Neural crest cell (in vitro differentiated cells): ENCODE measurements around the gene OR52E4. TPM values are rescaled to one million over a fixed set of nuclear protein-coding genes. Genes with fewer than 3 reads are reported as not detected.

ENCODE experiments used
- DNase-seq: peaks from one replicate; pipeline ENCODE4 v3.0.0; 2021; ENCODE audit warnings: low read depth, mixed read lengths, low spot score
- H3K27ac Mint-ChIP-seq: one replicate; pipeline ENCODE4 v1.8.0; 2021; ENCODE audit warnings: mild to moderate bottlenecking, mixed read lengths; ENCODE audit not compliant: unreplicated experiment
- H3K27me3 Mint-ChIP-seq: 2 replicates; pipeline ENCODE4 v1.8.0; 2021; ENCODE audit warnings: low read depth, mild to moderate bottlenecking, mixed read lengths
- H3K36me3 Mint-ChIP-seq: 2 replicates; pipeline ENCODE4 v1.8.0; 2021; ENCODE audit warnings: low read depth, mild to moderate bottlenecking, mixed read lengths
- H3K4me1 Mint-ChIP-seq: 2 replicates; pipeline ENCODE4 v1.8.0; 2021; ENCODE audit warnings: mixed read lengths
- H3K4me3 Mint-ChIP-seq: one replicate; pipeline ENCODE4 v1.8.0; 2021; ENCODE audit warnings: mild to moderate bottlenecking, mixed read lengths
- H3K9me3 Mint-ChIP-seq: 2 replicates; pipeline ENCODE4 v1.8.0; 2021; ENCODE audit warnings: mixed read lengths
- total RNA-seq: library from RNA; stranded (reverse); gene quantifications from 2 replicates; pipeline ENCODE4 v1.2.1, GENCODE V29; 2021
- TF ChIP-seq, protein P1 (sequence below): fragments of 200-600 bp; sonication (generic); conservative IDR thresholded peaks from 2 replicates; pipeline ENCODE4 v1.5.0; 2021; ENCODE audit warnings: antibody characterized with exemption, mild to moderate bottlenecking

Gene OR52E4
- total RNA-seq, 1 donor from 2014 or later, result not detected

DNA sequence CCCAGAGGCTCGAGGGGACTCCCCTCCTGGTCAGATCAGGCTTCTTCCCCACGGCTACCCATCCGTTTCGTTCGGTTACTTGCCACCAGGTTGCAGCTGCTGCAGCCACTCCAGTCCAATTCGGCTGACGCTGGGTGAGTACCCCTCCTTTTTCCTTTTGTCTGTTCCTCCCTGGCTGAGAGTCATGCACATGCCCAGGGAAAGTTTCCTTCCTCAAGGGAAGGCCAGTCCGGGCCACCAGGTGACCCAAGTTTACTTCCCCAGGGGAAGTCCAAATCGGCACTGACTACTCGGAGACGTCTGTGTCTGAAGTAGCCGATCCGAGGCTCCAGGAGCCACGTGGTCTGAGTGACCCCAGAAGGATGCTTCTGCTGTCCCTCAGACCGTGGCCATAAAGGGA is 48.4 kb downstream of the OR52E4 start:
- no peaks in the 10 kb centered on the region for H3K4me1 Mint-ChIP-seq
- no peak overlapping the region for H3K4me3 Mint-ChIP-seq
- H3K27ac Mint-ChIP-seq, result no peak overlapping the region
- DNase-seq, result no peak
- H3K36me3 Mint-ChIP-seq, result peaks cover 14% of the 10 kb centered on the region
- H3K27me3 Mint-ChIP-seq, result peaks cover 3% of the 10 kb centered on the region
- TF ChIP-seq, protein P1, sequence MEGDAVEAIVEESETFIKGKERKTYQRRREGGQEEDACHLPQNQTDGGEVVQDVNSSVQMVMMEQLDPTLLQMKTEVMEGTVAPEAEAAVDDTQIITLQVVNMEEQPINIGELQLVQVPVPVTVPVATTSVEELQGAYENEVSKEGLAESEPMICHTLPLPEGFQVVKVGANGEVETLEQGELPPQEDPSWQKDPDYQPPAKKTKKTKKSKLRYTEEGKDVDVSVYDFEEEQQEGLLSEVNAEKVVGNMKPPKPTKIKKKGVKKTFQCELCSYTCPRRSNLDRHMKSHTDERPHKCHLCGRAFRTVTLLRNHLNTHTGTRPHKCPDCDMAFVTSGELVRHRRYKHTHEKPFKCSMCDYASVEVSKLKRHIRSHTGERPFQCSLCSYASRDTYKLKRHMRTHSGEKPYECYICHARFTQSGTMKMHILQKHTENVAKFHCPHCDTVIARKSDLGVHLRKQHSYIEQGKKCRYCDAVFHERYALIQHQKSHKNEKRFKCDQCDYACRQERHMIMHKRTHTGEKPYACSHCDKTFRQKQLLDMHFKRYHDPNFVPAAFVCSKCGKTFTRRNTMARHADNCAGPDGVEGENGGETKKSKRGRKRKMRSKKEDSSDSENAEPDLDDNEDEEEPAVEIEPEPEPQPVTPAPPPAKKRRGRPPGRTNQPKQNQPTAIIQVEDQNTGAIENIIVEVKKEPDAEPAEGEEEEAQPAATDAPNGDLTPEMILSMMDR, result no peak
- H3K9me3 Mint-ChIP-seq, result peaks cover 26% of the 10 kb centered on the region

DNA sequence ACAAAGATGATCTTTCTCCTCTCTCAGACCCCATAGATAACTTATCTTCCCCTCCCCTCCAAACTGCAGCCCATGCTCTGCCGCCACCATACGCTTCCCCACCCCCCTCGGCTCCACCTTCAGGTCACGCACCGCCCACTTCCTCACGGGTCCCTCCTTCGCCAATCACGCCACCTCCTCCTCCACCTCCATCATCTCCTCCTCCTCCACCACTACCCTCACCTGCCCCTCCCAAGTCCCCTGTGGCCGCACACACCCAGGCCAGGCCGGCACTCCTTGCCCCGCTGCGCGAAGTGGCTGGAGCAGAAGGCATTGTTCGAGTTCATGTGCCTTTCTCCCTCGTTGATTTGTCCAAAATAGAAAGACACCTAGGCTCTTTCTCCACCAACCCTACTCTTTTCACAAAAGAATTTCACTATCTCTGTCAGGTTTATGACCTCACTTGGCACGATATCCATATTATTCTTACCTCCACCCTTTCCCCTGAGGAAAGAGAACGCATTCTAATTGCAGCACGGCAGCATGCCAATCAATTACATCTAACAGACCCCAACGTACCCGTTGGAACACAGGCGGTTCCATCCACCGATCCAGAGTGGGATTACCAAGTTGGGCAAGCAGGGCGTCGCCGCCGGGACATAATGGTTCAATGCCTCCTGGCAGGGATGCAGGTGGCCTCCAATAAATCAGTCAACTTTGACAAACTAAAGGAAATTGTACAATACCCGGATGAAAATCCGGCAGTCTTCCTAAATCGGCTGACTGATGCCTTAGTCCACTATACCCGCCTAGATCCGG is 49.3 kb downstream of the OR52E4 start:
- peaks cover 26% of the 10 kb centered on the region for H3K9me3 Mint-ChIP-seq
- no peak for DNase-seq
- H3K4me3 Mint-ChIP-seq, result no peak overlapping the region
- peaks cover 14% of the 10 kb centered on the region for H3K36me3 Mint-ChIP-seq
- TF ChIP-seq, protein P1, result no peak
- H3K4me1 Mint-ChIP-seq, result no peaks in the 10 kb centered on the region
- H3K27me3 Mint-ChIP-seq, result peaks cover 3% of the 10 kb centered on the region
- no peak overlapping the region for H3K27ac Mint-ChIP-seq

DNA sequence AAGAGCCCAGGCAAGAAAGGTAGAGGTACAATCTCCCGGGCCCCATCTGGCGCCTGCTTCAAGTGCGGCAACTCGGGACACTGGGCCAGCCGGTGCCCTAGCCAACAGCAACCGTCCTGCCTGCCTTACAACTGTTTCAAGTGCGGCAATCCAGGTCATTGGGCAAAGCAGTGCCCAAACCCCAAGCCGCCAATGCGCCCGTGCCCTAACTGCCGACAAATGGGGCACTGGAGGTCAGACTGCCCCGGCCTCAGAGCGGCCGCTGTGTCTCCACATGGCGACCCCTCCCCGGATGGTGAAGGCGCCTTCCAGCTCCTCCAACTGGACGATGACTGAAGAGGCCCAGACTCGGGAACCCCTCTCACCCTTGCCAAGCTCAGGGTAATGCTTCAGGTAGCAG is 50.2 kb downstream of the OR52E4 start:
- H3K27me3 Mint-ChIP-seq, result peaks cover under 1% of the 10 kb centered on the region
- TF ChIP-seq, protein P1, result no peak
- no peak overlapping the region for H3K4me3 Mint-ChIP-seq
- peaks cover 14% of the 10 kb centered on the region for H3K36me3 Mint-ChIP-seq
- H3K4me1 Mint-ChIP-seq, result no peaks in the 10 kb centered on the region
- DNase-seq, result no peak
- H3K27ac Mint-ChIP-seq, result no peak overlapping the region
- H3K9me3 Mint-ChIP-seq, result peaks cover 28% of the 10 kb centered on the region

DNA sequence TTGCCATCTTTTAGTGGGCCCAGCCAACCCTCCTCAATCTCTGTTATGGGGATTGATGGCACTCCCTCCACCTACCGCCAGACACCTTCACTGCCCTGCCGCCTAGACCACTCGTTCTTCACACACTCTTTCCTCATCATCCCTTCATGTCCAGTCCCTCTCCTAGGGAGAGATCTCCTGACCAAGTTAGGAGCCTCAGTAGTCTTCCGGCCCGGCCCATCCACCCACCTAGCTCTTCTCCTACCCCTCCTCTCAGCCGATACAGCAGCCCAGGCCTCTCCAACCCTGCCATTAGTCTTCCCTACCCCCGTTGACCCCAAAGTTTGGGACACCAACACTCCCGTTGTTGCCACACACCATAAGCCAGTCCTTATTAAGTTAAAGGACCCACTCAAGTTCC is 50.6 kb downstream of the OR52E4 start:
- Mint-ChIP-seq H3K27ac (no peak overlapping the region), H3K4me3 (no peak overlapping the region), H3K36me3 (peaks cover 17% of the 10 kb centered on the region), H3K4me1 (no peaks in the 10 kb centered on the region), H3K9me3 (peaks cover 33% of the 10 kb centered on the region), H3K27me3 (no peaks in the 10 kb centered on the region)
- TF ChIP-seq, protein P1, result no peak
- no peak for DNase-seq

DNA sequence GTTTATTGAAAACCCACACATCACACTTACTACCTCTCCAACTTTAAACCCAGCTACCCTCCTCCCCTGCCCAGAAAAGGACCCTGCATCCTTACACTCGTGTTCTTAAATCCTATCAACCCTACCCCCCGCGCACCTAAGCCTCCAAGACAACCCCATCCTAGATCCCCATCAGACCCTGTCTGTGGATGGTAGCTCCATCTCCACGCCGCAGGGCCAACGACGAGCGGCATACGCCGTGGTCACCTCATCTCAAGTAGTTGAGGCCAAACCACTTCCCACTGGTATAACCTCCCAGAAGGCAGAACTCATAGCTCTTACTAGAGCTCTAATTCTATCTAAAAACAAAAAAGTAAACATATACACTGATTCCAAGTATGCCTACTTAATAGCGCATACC is 52.2 kb downstream of the OR52E4 start:
- no peak overlapping the region for H3K27ac Mint-ChIP-seq
- peaks cover 46% of the 10 kb centered on the region for H3K9me3 Mint-ChIP-seq
- H3K36me3 Mint-ChIP-seq, result peaks cover 26% of the 10 kb centered on the region
- no peak overlapping the region for H3K4me3 Mint-ChIP-seq
- TF ChIP-seq, protein P1, result no peak
- no peak for DNase-seq
- no peaks in the 10 kb centered on the region for H3K4me1 Mint-ChIP-seq
- no peaks in the 10 kb centered on the region for H3K27me3 Mint-ChIP-seq
